GM18507 (cell line): ENCODE data around the gene COL4A2.

ENCODE experiments used
- DNase-seq: peaks from one replicate; pipeline ENCODE4 v3.0.0; 2011; ENCODE audit warnings: low read depth; ENCODE audit not compliant: insufficient read length; ENCODE audit errors: extremely low spot score
- FAIRE-seq: peaks from 2 replicates; lab custom pipeline; 2011; peaks lifted over from hg19 to GRCh38; lab: Jason Lieb, UNC

Gene COL4A2

GRCh38 chr13:110270507-110270906, 36.6 kb upstream of the COL4A2 start:
- FAIRE-seq (no peak), DNase-seq (no peak)

GRCh38 chr13:110271313-110271712, 35.8 kb upstream of the COL4A2 start:
- FAIRE-seq (no peak), DNase-seq (no peak)

- DNase-seq (no peak), FAIRE-seq (no peak)
Measured at GRCh38 chr13:110272227-110272626, 34.9 kb upstream of the COL4A2 start.

GRCh38 chr13:110272651-110273050, 34.4 kb upstream of the COL4A2 start:
- no peak for DNase-seq
- no peak for FAIRE-seq

- DNase-seq: no peak
- FAIRE-seq: no peak
Measured at GRCh38 chr13:110273254-110273653, 33.8 kb upstream of the COL4A2 start.

GRCh38 chr13:110274687-110275086, 32.4 kb upstream of the COL4A2 start:
- DNase-seq (no peak), FAIRE-seq (no peak)

- DNase-seq (no peak), FAIRE-seq (no peak)
Measured at GRCh38 chr13:110275931-110276552, 31.0 kb upstream of the COL4A2 start.

GRCh38 chr13:110276553-110276950, 30.5 kb upstream of the COL4A2 start:
- no peak for FAIRE-seq
- DNase-seq: no peak

GRCh38 chr13:110277357-110277975, 29.6 kb upstream of the COL4A2 start:
- DNase-seq (no peak), FAIRE-seq (no peak)

GRCh38 chr13:110278859-110279258, 28.2 kb upstream of the COL4A2 start:
- FAIRE-seq (no peak), DNase-seq (no peak)

GRCh38 chr13:110279684-110280083, 27.4 kb upstream of the COL4A2 start:
- DNase-seq: no peak

GRCh38 chr13:110280231-110280813, 26.8 kb upstream of the COL4A2 start:
- DNase-seq (no peak), FAIRE-seq (no peak)

More at GRCh38 chr13:110279684-110280083, 27.4 kb upstream of the COL4A2 start:
- no peak for FAIRE-seq

GRCh38 chr13:110280985-110281688, 25.9 kb upstream of the COL4A2 start:
- DNase-seq (no peak), FAIRE-seq (no peak)

- FAIRE-seq: no peak
- no peak for DNase-seq
Measured at GRCh38 chr13:110281736-110282135, 25.3 kb upstream of the COL4A2 start.

- FAIRE-seq (no peak), DNase-seq (no peak)
Measured at GRCh38 chr13:110282316-110282841, 24.7 kb upstream of the COL4A2 start.

- no peak for FAIRE-seq
Measured at GRCh38 chr13:110283736-110284517, 23.2 kb upstream of the COL4A2 start.

GRCh38 chr13:110284779-110285484, 22.2 kb upstream of the COL4A2 start:
- DNase-seq (no peak), FAIRE-seq (no peak)

More at GRCh38 chr13:110283736-110284517, 23.2 kb upstream of the COL4A2 start:
- DNase-seq: no peak

- no peak for FAIRE-seq
- no peak for DNase-seq
Measured at GRCh38 chr13:110285991-110286832, 20.9 kb upstream of the COL4A2 start.
